GM23338 (cell line): ENCODE data around the gene CACNB2. TPM values are rescaled to one million over a fixed set of nuclear protein-coding genes. Genes with fewer than 3 reads are reported as not detected.

Source experiments
- ATAC-seq: fragments of 200-7000 bp; cut with Tn5 transposase; 3 replicates; pipeline ENCODE4 v1.9.1; 2020
- DNase-seq: peaks from one replicate; pipeline ENCODE4 v3.0.0-alpha.2; 2015; ENCODE audit warnings: low spot score
- H2AFZ ChIP-seq: fragments of 200-600 bp; sonication (generic); 2 replicates; pipeline ENCODE4 v1.8.0; 2016; ENCODE audit warnings: antibody characterized with exemption, mild to moderate bottlenecking, moderate library complexity
- H3F3A ChIP-seq: fragments of 200-600 bp; sonication (generic); replicated peaks from 2 replicates; pipeline ENCODE4 v1.8.0; 2017; ENCODE audit warnings: antibody characterized with exemption, mixed run types, low read depth
- H3K27ac ChIP-seq: fragments of 200-600 bp; sonication (generic); 2 replicates; pipeline ENCODE4 v1.6.1; 2016; ENCODE audit warnings: low read depth
- H3K27me3 ChIP-seq: fragments of 200-600 bp; sonication (generic); 2 replicates; pipeline ENCODE4 v1.8.0; 2016; ENCODE audit warnings: mild to moderate bottlenecking, mixed run types, moderate library complexity; ENCODE audit not compliant: insufficient read depth
- H3K36me3 ChIP-seq: fragments of 200-600 bp; sonication (generic); 2 replicates; pipeline ENCODE4 v1.8.0; 2016; ENCODE audit warnings: mild to moderate bottlenecking; ENCODE audit not compliant: insufficient read depth
- H3K4me1 ChIP-seq: fragments of 200-600 bp; sonication (generic); 2 replicates; pipeline ENCODE4 v1.8.0; 2016; ENCODE audit warnings: mild to moderate bottlenecking, moderate library complexity; ENCODE audit not compliant: insufficient read depth
- H3K4me2 ChIP-seq: fragments of 200-600 bp; sonication (generic); 2 replicates; pipeline ENCODE4 v1.7.1; 2017; ENCODE audit warnings: mixed run types
- H3K4me3 ChIP-seq: fragments of 200-600 bp; sonication (generic); 2 replicates; pipeline ENCODE4 v1.6.1; 2016; ENCODE audit warnings: mixed run types
- H3K79me2 ChIP-seq: fragments of 200-600 bp; sonication (generic); replicated peaks from 2 replicates; pipeline ENCODE4 v1.8.0; 2017; ENCODE audit warnings: mild to moderate bottlenecking; ENCODE audit not compliant: insufficient read depth
- H3K9me2 ChIP-seq: fragments of 200-600 bp; sonication (generic); 2 replicates; pipeline ENCODE4 v1.8.0; 2017; ENCODE audit not compliant: insufficient read depth
- H4K20me1 ChIP-seq: fragments of 200-600 bp; sonication (generic); replicated peaks from 2 replicates; pipeline ENCODE4 v1.8.0; 2017; ENCODE audit warnings: mild to moderate bottlenecking; ENCODE audit not compliant: insufficient read depth
- H3K27ac Mint-ChIP-seq: 2 replicates; pipeline ENCODE4 v1.8.0; 2020; ENCODE audit warnings: inconsistent platforms, mild to moderate bottlenecking, moderate library complexity, mixed read lengths
- H3K27me3 Mint-ChIP-seq: 3 replicates; pipeline ENCODE4 v1.8.0; 2022; ENCODE audit warnings: low read depth, mild to moderate bottlenecking, moderate library complexity, mixed read lengths, inconsistent platforms; ENCODE audit not compliant: insufficient read depth, poor library complexity
- H3K36me3 Mint-ChIP-seq: 3 replicates; pipeline ENCODE4 v1.8.0; 2021; ENCODE audit warnings: low read depth, mild to moderate bottlenecking, inconsistent platforms, moderate library complexity, mixed read lengths
- H3K4me1 Mint-ChIP-seq: 3 replicates; pipeline ENCODE4 v1.8.0; 2020; ENCODE audit warnings: mild to moderate bottlenecking, inconsistent platforms, mixed read lengths
- H3K4me3 Mint-ChIP-seq: 3 replicates; pipeline ENCODE4 v1.8.0; 2021; ENCODE audit warnings: moderate library complexity, mild to moderate bottlenecking, inconsistent platforms, mixed read lengths
- H3K9me3 Mint-ChIP-seq: 3 replicates; pipeline ENCODE4 v1.8.0; 2020; ENCODE audit warnings: moderate library complexity, mild to moderate bottlenecking, inconsistent platforms, mixed read lengths
- CREB1 ChIP-seq: fragments of 250-450 bp; sonication (Bioruptor Pico); IDR thresholded peaks from 2 replicates; pipeline ENCODE4 v1.5.0; 2020; ENCODE audit warnings: low read depth, mild to moderate bottlenecking, moderate library complexity
- EZH2phosphoT487 ChIP-seq: fragments of 200-600 bp; sonication (generic); IDR thresholded peaks from one replicate; pipeline ENCODE4 v1.8.1; 2018; ENCODE audit warnings: antibody characterized with exemption; ENCODE audit not compliant: unreplicated experiment
- JUNB ChIP-seq: IDR thresholded peaks from one replicate; pipeline ENCODE4 v1.6.1; 2016; ENCODE audit warnings: antibody characterized with exemption; ENCODE audit not compliant: unreplicated experiment
- NANOG ChIP-seq: IDR thresholded peaks from 2 replicates; pipeline ENCODE4 v1.6.1; 2016; ENCODE audit warnings: antibody characterized with exemption, borderline replicate concordance
- POLR2AphosphoS5 ChIP-seq: IDR thresholded peaks from 2 replicates; pipeline ENCODE4 v1.6.1; 2016; ENCODE audit warnings: antibody characterized with exemption, low read depth
- STAT1 ChIP-seq: IDR thresholded peaks from one replicate; pipeline ENCODE4 v1.6.1; 2016; ENCODE audit warnings: antibody characterized with exemption; ENCODE audit not compliant: unreplicated experiment
- ZNF114 ChIP-seq: fragments of 250-450 bp; sonication (Bioruptor Pico); IDR thresholded peaks from 2 replicates; pipeline ENCODE4 v1.5.0; 2020; ENCODE audit warnings: mild to moderate bottlenecking, moderate library complexity
- ZNF331 ChIP-seq: fragments of 250-450 bp; sonication (Bioruptor Pico); IDR thresholded peaks from 2 replicates; pipeline ENCODE4 v1.5.0; 2020; ENCODE audit warnings: low read depth, mild to moderate bottlenecking, moderate library complexity
- polyA plus RNA-seq: library from polyadenylated mRNA; unstranded; fragments of >200 nt; fragmentation: Nextera tagmentation; extraction: Ambion mirVana; gene quantifications from 2 replicates; pipeline ENCODE4 v1.2.1, GENCODE V29; 2016
- total RNA-seq: library from RNA; depleted of rRNA; stranded (reverse); fragments of >200 nt; shearing (Covaris generic); gene quantifications from 2 replicates; pipeline ENCODE4 v1.2.3, GENCODE V29; 2014
- TF ChIP-seq, protein P1 (sequence below): IDR thresholded peaks from one replicate; pipeline ENCODE4 v1.6.1; 2018; ENCODE audit warnings: antibody characterized with exemption; ENCODE audit not compliant: unreplicated experiment
- TF ChIP-seq, protein P2 (sequence below): IDR thresholded peaks from 2 replicates; pipeline ENCODE4 v1.6.1; 2016; ENCODE audit warnings: antibody characterized with exemption
- TF ChIP-seq, protein P3 (sequence below): fragments of 250-450 bp; sonication (Bioruptor Pico); IDR thresholded peaks from 2 replicates; pipeline ENCODE4 v1.5.0; 2020; ENCODE audit warnings: mild to moderate bottlenecking, moderate library complexity
- TF ChIP-seq, protein P4 (sequence below), 2 experiments: fragments of 200-600 bp in 1 of 2; sonication (generic) in 1 of 2; conservative IDR thresholded peaks; 2 replicates each; pipeline versions ENCODE4 v1.5.1 to v1.6.1; 2016 to 2017; ENCODE audit warnings: antibody characterized with exemption in 2 of 2, low read depth in 2 of 2, mild to moderate bottlenecking in 2 of 2, moderate library complexity in 1 of 2

Gene CACNB2
- total and polyA plus RNA-seq, 2 experiments from 2014 or later = 5.0 to 5.9 TPM

DNA sequence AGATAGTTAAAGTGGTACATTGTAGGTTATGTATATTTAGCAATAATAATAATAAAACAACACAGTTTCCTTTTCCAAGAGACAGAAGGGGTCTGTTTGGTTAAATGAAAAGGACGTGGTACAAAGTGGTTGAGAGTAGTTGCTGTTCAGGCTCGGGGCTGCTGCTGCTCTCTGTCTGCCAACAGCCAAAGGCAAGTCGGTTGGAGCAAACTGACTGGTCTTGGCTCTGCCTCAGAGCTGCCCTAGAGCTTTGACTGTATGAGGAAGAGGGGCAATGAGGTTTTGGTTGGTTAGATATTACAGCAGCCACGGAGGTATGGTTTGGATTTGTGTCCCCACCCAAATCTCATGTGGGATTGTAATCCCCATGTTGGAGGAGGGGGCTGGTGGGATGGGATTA is 95.3 kb downstream of the CACNB2 start:
- H3K4me3 Mint-ChIP-seq = no peak overlapping the region
- no peak for ATAC-seq
- Histone ChIP-seq H3K27ac (no peak overlapping the region), H3K4me2 (no peak overlapping the region), H3K79me2 (no peaks in the 10 kb centered on the region), H3K4me3 (no peak overlapping the region), H3F3A (no peaks in the 10 kb centered on the region), H3K9me2 (no peaks in the 10 kb centered on the region), H3K27me3 (no peaks in the 10 kb centered on the region), H4K20me1 (no peaks in the 10 kb centered on the region), H3K36me3 (no peaks in the 10 kb centered on the region), H3K4me1 (peaks cover 5% of the 10 kb centered on the region; the same call in 1 of the 2 replicates), H2AFZ (no peak overlapping the region)
- H3K27ac Mint-ChIP-seq = no peak overlapping the region
- H3K36me3 Mint-ChIP-seq = no peaks in the 10 kb centered on the region; the same call in 2 of the 3 replicates
- TF ChIP-seq ZNF114 (CRISPR knock-in tag) (no peak), CREB1 (CRISPR knock-in tag) (no peak), NANOG (no peak), JUNB (no peak), EZH2phosphoT487 (no peak), STAT1 (no peak), POLR2AphosphoS5 (no peak), ZNF331 (CRISPR knock-in tag) (no peak)
- TF ChIP-seq, protein P1, sequence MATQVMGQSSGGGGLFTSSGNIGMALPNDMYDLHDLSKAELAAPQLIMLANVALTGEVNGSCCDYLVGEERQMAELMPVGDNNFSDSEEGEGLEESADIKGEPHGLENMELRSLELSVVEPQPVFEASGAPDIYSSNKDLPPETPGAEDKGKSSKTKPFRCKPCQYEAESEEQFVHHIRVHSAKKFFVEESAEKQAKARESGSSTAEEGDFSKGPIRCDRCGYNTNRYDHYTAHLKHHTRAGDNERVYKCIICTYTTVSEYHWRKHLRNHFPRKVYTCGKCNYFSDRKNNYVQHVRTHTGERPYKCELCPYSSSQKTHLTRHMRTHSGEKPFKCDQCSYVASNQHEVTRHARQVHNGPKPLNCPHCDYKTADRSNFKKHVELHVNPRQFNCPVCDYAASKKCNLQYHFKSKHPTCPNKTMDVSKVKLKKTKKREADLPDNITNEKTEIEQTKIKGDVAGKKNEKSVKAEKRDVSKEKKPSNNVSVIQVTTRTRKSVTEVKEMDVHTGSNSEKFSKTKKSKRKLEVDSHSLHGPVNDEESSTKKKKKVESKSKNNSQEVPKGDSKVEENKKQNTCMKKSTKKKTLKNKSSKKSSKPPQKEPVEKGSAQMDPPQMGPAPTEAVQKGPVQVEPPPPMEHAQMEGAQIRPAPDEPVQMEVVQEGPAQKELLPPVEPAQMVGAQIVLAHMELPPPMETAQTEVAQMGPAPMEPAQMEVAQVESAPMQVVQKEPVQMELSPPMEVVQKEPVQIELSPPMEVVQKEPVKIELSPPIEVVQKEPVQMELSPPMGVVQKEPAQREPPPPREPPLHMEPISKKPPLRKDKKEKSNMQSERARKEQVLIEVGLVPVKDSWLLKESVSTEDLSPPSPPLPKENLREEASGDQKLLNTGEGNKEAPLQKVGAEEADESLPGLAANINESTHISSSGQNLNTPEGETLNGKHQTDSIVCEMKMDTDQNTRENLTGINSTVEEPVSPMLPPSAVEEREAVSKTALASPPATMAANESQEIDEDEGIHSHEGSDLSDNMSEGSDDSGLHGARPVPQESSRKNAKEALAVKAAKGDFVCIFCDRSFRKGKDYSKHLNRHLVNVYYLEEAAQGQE = no peak
- TF ChIP-seq, protein P2, sequence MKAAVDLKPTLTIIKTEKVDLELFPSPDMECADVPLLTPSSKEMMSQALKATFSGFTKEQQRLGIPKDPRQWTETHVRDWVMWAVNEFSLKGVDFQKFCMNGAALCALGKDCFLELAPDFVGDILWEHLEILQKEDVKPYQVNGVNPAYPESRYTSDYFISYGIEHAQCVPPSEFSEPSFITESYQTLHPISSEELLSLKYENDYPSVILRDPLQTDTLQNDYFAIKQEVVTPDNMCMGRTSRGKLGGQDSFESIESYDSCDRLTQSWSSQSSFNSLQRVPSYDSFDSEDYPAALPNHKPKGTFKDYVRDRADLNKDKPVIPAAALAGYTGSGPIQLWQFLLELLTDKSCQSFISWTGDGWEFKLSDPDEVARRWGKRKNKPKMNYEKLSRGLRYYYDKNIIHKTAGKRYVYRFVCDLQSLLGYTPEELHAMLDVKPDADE = no peak
- TF ChIP-seq, protein P3, sequence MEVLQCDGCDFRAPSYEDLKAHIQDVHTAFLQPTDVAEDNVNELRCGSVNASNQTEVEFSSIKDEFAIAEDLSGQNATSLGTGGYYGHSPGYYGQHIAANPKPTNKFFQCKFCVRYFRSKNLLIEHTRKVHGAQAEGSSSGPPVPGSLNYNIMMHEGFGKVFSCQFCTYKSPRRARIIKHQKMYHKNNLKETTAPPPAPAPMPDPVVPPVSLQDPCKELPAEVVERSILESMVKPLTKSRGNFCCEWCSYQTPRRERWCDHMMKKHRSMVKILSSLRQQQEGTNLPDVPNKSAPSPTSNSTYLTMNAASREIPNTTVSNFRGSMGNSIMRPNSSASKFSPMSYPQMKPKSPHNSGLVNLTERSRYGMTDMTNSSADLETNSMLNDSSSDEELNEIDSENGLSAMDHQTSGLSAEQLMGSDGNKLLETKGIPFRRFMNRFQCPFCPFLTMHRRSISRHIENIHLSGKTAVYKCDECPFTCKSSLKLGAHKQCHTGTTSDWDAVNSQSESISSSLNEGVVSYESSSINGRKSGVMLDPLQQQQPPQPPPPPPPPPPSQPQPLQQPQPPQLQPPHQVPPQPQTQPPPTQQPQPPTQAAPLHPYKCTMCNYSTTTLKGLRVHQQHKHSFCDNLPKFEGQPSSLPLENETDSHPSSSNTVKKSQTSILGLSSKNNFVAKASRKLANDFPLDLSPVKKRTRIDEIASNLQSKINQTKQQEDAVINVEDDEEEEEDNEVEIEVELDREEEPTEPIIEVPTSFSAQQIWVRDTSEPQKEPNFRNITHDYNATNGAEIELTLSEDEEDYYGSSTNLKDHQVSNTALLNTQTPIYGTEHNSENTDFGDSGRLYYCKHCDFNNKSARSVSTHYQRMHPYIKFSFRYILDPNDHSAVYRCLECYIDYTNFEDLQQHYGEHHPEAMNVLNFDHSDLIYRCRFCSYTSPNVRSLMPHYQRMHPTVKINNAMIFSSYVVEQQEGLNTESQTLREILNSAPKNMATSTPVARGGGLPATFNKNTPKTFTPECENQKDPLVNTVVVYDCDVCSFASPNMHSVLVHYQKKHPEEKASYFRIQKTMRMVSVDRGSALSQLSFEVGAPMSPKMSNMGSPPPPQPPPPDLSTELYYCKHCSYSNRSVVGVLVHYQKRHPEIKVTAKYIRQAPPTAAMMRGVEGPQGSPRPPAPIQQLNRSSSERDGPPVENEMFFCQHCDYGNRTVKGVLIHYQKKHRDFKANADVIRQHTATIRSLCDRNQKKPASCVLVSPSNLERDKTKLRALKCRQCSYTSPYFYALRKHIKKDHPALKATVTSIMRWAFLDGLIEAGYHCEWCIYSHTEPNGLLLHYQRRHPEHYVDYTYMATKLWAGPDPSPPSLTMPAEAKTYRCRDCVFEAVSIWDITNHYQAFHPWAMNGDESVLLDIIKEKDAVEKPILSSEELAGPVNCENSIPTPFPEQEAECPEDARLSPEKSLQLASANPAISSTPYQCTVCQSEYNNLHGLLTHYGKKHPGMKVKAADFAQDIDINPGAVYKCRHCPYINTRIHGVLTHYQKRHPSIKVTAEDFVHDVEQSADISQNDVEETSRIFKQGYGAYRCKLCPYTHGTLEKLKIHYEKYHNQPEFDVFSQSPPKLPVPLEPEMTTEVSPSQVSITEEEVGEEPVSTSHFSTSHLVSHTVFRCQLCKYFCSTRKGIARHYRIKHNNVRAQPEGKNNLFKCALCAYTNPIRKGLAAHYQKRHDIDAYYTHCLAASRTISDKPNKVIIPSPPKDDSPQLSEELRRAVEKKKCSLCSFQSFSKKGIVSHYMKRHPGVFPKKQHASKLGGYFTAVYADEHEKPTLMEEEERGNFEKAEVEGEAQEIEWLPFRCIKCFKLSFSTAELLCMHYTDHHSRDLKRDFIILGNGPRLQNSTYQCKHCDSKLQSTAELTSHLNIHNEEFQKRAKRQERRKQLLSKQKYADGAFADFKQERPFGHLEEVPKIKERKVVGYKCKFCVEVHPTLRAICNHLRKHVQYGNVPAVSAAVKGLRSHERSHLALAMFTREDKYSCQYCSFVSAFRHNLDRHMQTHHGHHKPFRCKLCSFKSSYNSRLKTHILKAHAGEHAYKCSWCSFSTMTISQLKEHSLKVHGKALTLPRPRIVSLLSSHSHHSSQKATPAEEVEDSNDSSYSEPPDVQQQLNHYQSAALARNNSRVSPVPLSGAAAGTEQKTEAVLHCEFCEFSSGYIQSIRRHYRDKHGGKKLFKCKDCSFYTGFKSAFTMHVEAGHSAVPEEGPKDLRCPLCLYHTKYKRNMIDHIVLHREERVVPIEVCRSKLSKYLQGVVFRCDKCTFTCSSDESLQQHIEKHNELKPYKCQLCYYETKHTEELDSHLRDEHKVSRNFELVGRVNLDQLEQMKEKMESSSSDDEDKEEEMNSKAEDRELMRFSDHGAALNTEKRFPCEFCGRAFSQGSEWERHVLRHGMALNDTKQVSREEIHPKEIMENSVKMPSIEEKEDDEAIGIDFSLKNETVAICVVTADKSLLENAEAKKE (CRISPR knock-in tag) = no peak
- TF ChIP-seq, protein P4, sequence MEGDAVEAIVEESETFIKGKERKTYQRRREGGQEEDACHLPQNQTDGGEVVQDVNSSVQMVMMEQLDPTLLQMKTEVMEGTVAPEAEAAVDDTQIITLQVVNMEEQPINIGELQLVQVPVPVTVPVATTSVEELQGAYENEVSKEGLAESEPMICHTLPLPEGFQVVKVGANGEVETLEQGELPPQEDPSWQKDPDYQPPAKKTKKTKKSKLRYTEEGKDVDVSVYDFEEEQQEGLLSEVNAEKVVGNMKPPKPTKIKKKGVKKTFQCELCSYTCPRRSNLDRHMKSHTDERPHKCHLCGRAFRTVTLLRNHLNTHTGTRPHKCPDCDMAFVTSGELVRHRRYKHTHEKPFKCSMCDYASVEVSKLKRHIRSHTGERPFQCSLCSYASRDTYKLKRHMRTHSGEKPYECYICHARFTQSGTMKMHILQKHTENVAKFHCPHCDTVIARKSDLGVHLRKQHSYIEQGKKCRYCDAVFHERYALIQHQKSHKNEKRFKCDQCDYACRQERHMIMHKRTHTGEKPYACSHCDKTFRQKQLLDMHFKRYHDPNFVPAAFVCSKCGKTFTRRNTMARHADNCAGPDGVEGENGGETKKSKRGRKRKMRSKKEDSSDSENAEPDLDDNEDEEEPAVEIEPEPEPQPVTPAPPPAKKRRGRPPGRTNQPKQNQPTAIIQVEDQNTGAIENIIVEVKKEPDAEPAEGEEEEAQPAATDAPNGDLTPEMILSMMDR (conservative IDR thresholded peaks at IDR 0.05; ENCODE audit: low read depth in 2 of 2) = no peak
- H3K9me3 Mint-ChIP-seq = no peaks in the 10 kb centered on the region
- no peaks in the 10 kb centered on the region for H3K27me3 Mint-ChIP-seq
- DNase-seq = no peak
- H3K4me1 Mint-ChIP-seq = peaks cover 21% of the 10 kb centered on the region
